T-helper 2 cell (primary cell): ENCODE results near the gene PCP2.
A peak's percentile ranks its signal among the peaks of the same experiment; 100 is the strongest.

ENCODE experiments used
- DNase-seq, 5 experiments: peaks; one replicate each; pipeline versions ENCODE4 v3.0.0 to v3.0.0-alpha.2; 2012 to 2022

Gene PCP2

GRCh38 chr19:7596211-7596937 is 37.1 kb downstream of the PCP2 start:
- DNase-seq: no peak

- peak in 1 of 5 experiments; percentile 43 for DNase-seq
Observed at GRCh38 chr19:7595466-7596133, 37.9 kb downstream of the PCP2 start, which contains the start of gene CAMSAP3. TSS of gene CAMSAP3 (plus strand) at chr19:7595863. CDS start at chr19:7596003, 140 bp downstream.

- DNase-seq: no peak
Observed at GRCh38 chr19:7590256-7590655, 43.3 kb downstream of the PCP2 start.

GRCh38 chr19:7589822-7590221 is 43.7 kb downstream of the PCP2 start:
- no peak for DNase-seq

- no peak for DNase-seq
Observed at GRCh38 chr19:7582446-7582845, 51.1 kb downstream of the PCP2 start.
